Measurements from ENCODE around the gene CD200.

Gene CD200

GRCh38 chr3:112407888-112408702 lies 75.1 kb downstream of the CD200 start:
- DNase-seq (ENCODE audit: insufficient read length) = no peak
- no peak for TF ChIP-seq TAF1 (IDR thresholded peaks at IDR 0.05; ENCODE audit: borderline replicate concordance, low read depth, low read length)
- TF ChIP-seq POLR2A (IDR thresholded peaks at IDR 0.05; ENCODE audit: low read depth, low read length) = no peak
- TF ChIP-seq POLR2AphosphoS5 (IDR thresholded peaks at IDR 0.05; ENCODE audit: low read depth, low read length) = no peak
- peak; percentile 85 for FAIRE-seq

- no peak for DNase-seq (ENCODE audit: insufficient read length)
- no peak for TF ChIP-seq POLR2A (IDR thresholded peaks at IDR 0.05; ENCODE audit: low read depth, low read length)
- no peak for TF ChIP-seq POLR2AphosphoS5 (IDR thresholded peaks at IDR 0.05; ENCODE audit: low read depth, low read length)
- no peak for TF ChIP-seq TAF1 (IDR thresholded peaks at IDR 0.05; ENCODE audit: borderline replicate concordance, low read depth, low read length)
- peak; percentile 73 for FAIRE-seq
Observed at GRCh38 chr3:112409041-112409440, 76.1 kb downstream of the CD200 start.

GRCh38 chr3:112411425-112411824 lies 78.5 kb downstream of the CD200 start:
- DNase-seq (ENCODE audit: insufficient read length) (no peak), FAIRE-seq (peak; percentile 57)
- no peak for TF ChIP-seq POLR2AphosphoS5 (IDR thresholded peaks at IDR 0.05; ENCODE audit: low read depth, low read length)
- TF ChIP-seq POLR2A (IDR thresholded peaks at IDR 0.05; ENCODE audit: low read depth, low read length) = no peak
- TF ChIP-seq TAF1 (IDR thresholded peaks at IDR 0.05; ENCODE audit: borderline replicate concordance, low read depth, low read length) = no peak
